HCT116 (cell line): Measurements from ENCODE around the gene PPFIA1. TPM values are rescaled to one million over a fixed set of nuclear protein-coding genes. Genes with fewer than 3 reads are reported as not detected.

Source experiments
- ATAC-seq: fragments of 200-7000 bp; cut with Tn5 transposase; 2 replicates; pipeline ENCODE4 v1.9.1; 2020; ENCODE audit warnings: mild to moderate bottlenecking, moderate library complexity
- BruUV-seq: library from RNA; stranded (reverse); fragments of 400-500 nt; replicated peaks from 2 replicates; lab custom pipeline; 2021; lab: Mats Ljungman, UMichigan
- CTCF ChIA-PET: fragments of 300-600 bp; sonication (Branson Sonifier 250); formaldehyde crosslinking; loops from one replicate; lab custom pipeline; 2021; ENCODE audit warnings: antibody characterized with exemption; lab: Charles Lee
- POLR2A ChIA-PET: fragments of 300-600, 350-600 bp; sonication (Branson Sonifier 250); formaldehyde crosslinking; loops from one replicate; lab custom pipeline; 2021; ENCODE audit warnings: antibody characterized with exemption; lab: Charles Lee
- RAD21 ChIA-PET, 2 experiments: fragments of 300-600 bp; sonication (Branson Sonifier 250); formaldehyde crosslinking; loops; one replicate each; lab custom pipeline; 2023; ENCODE audit warnings: low total read pairs in 2 of 2; ENCODE audit not compliant: uncharacterized antibody in 2 of 2, unreplicated experiment in 2 of 2, low non-redundant PET in 1 of 2; lab: Charles Lee
- DNase-seq: peaks from one replicate; pipeline ENCODE4 v3.0.0-alpha.2; 2010; ENCODE audit warnings: low read depth, low spot score
- H2AFZ ChIP-seq: fragments of 200-600 bp; shearing (Covaris generic), sonication (generic); 2 replicates; pipeline ENCODE4 v1.6.1; 2017; ENCODE audit warnings: low read depth, mixed run types, mixed read lengths, antibody characterized with exemption, low read length; ENCODE audit not compliant: poor library complexity, severe bottlenecking
- H3K27ac ChIP-seq: 2 replicates; pipeline ENCODE4 v1.5.1; 2012; ENCODE audit warnings: low read depth, low read length
- H3K27me3 ChIP-seq: fragments of 200-600 bp; sonication (generic); 2 replicates; pipeline ENCODE4 v1.6.1; 2016; ENCODE audit warnings: mixed run types, low read length, mixed read lengths; ENCODE audit not compliant: insufficient read depth
- H3K36me3 ChIP-seq, 2 experiments: fragments of 200-500 bp in 1 of 2; fragments of 200-600 bp in 1 of 2; sonication (Bioruptor generic) in 1 of 2; sonication (generic) in 1 of 2; 2 replicates each; pipeline versions ENCODE4 v1.5.1 to v1.6.1; 2014 to 2016; ENCODE audit warnings: low read length in 2 of 2, inconsistent platforms in 1 of 2, mixed read lengths in 1 of 2, mixed run types in 1 of 2; ENCODE audit not compliant: insufficient read depth in 2 of 2, control insufficient read depth in 1 of 2
- H3K4me1 ChIP-seq, 2 experiments: fragments of 200-600 bp in 1 of 2; sonication (generic) in 1 of 2; 2 replicates each; pipeline versions ENCODE4 v1.5.1 to v1.6.1; 2012 to 2017; ENCODE audit warnings: low read length in 2 of 2, inconsistent platforms in 1 of 2, mild to moderate bottlenecking in 1 of 2, mixed read lengths in 1 of 2, mixed run types in 1 of 2, moderate library complexity in 1 of 2; ENCODE audit not compliant: insufficient read depth in 2 of 2, control insufficient read depth in 1 of 2
- H3K4me2 ChIP-seq: fragments of 200-600 bp; sonication (generic); 2 replicates; pipeline ENCODE4 v1.6.1; 2017; ENCODE audit warnings: mixed run types, low read length, mixed read lengths
- H3K4me3 ChIP-seq, 2 experiments: fragments of 200-600 bp in 1 of 2; sonication (generic) in 1 of 2; replicated peaks in 1 of 2; 2 replicates each; pipeline ENCODE4 v1.5.1; 2011 to 2016; ENCODE audit warnings: low read length in 2 of 2, control low read depth in 1 of 2, low read depth in 1 of 2, mild to moderate bottlenecking in 1 of 2, mixed read lengths in 1 of 2, mixed run types in 1 of 2
- H3K79me2 ChIP-seq: fragments of 200-600 bp; sonication (generic); 2 replicates; pipeline ENCODE4 v1.6.1; 2017; ENCODE audit warnings: mild to moderate bottlenecking, mixed run types, low read length, moderate library complexity, mixed read lengths; ENCODE audit not compliant: insufficient read depth
- H3K9ac ChIP-seq: fragments of 200-600 bp; sonication (generic); 2 replicates; pipeline ENCODE4 v1.6.1; 2016; ENCODE audit warnings: low read length, mixed read lengths
- H3K9me2 ChIP-seq: fragments of 200-600 bp; sonication (generic), shearing (Covaris generic); 2 replicates; pipeline ENCODE4 v1.6.1; 2017; ENCODE audit warnings: mixed run types, mild to moderate bottlenecking, moderate library complexity; ENCODE audit not compliant: insufficient read depth
- H3K9me3 ChIP-seq, 2 experiments: fragments of 200-500 bp in 1 of 2; fragments of 200-600 bp in 1 of 2; sonication (Bioruptor generic) in 1 of 2; sonication (generic) in 1 of 2; 2 replicates each; pipeline ENCODE4 v1.6.1; 2014 to 2017; ENCODE audit warnings: low read length in 2 of 2, mixed read lengths in 2 of 2, inconsistent platforms in 1 of 2, low read depth in 1 of 2, mild to moderate bottlenecking in 1 of 2, mixed run types in 1 of 2, moderate library complexity in 1 of 2; ENCODE audit not compliant: control insufficient read depth in 1 of 2, insufficient read depth in 1 of 2
- H4K20me1 ChIP-seq: fragments of 200-600 bp; sonication (generic), shearing (Covaris generic); 2 replicates; pipeline ENCODE4 v1.6.1; 2017; ENCODE audit warnings: mixed run types, mild to moderate bottlenecking, moderate library complexity; ENCODE audit not compliant: insufficient read depth
- CBX3 ChIP-seq: IDR thresholded peaks from 2 replicates; pipeline ENCODE4 v1.6.1; 2012; ENCODE audit warnings: low read depth
- CEBPB ChIP-seq: IDR thresholded peaks from 2 replicates; pipeline ENCODE4 v1.6.1; 2012; ENCODE audit warnings: low read depth
- ELF1 ChIP-seq: IDR thresholded peaks from 2 replicates; pipeline ENCODE4 v1.6.1; 2012; ENCODE audit warnings: low read depth, borderline replicate concordance
- FOSL1 ChIP-seq: IDR thresholded peaks from 2 replicates; pipeline ENCODE4 v1.6.1; 2012; ENCODE audit warnings: low read depth
- JUND ChIP-seq: IDR thresholded peaks from 2 replicates; pipeline ENCODE4 v1.6.1; 2012
- POLR2A ChIP-seq: IDR thresholded peaks from 2 replicates; pipeline ENCODE4 v1.7.0; 2011; ENCODE audit warnings: borderline replicate concordance; ENCODE audit not compliant: insufficient read depth, insufficient read length; ENCODE audit errors: extremely low read depth
- POLR2AphosphoS5 ChIP-seq: IDR thresholded peaks from 2 replicates; pipeline ENCODE4 v1.6.1; 2011; ENCODE audit warnings: mild to moderate bottlenecking, low read depth, low read length, moderate library complexity
- REST ChIP-seq: IDR thresholded peaks from 2 replicates; pipeline ENCODE4 v1.6.1; 2012; ENCODE audit warnings: low read depth
- SIN3A ChIP-seq: IDR thresholded peaks from 2 replicates; pipeline ENCODE4 v1.6.1; 2012; ENCODE audit warnings: low read depth
- SP1 ChIP-seq: IDR thresholded peaks from 2 replicates; pipeline ENCODE4 v1.6.1; 2012; ENCODE audit warnings: low read depth
- TCF7L2 ChIP-seq: IDR thresholded peaks from 2 replicates; pipeline ENCODE4 v1.7.0; 2011; ENCODE audit warnings: borderline replicate concordance, inconsistent platforms; ENCODE audit not compliant: insufficient read depth, insufficient read length; ENCODE audit errors: extremely low read depth
- ZBTB33 ChIP-seq: IDR thresholded peaks from 2 replicates; pipeline ENCODE4 v1.6.1; 2011; ENCODE audit warnings: mild to moderate bottlenecking, low read length, moderate library complexity; ENCODE audit not compliant: insufficient replicate concordance; ENCODE audit errors: extremely low read depth
- ZFX ChIP-seq: fragments of 450-650 bp; IDR thresholded peaks from 2 replicates; pipeline ENCODE4 v1.6.1; 2017
- ZNF274 ChIP-seq: fragments of 200-500 bp; sonication (Bioruptor generic); IDR thresholded peaks from 2 replicates; pipeline ENCODE4 v1.6.1; 2014; ENCODE audit warnings: mild to moderate bottlenecking, low read depth, low read length, inconsistent platforms
- intact Hi-C: fragments of 100-400 bp; cut with micrococcal nuclease; formaldehyde crosslinking; loops from 2 replicates; pipeline ENCODE4 v1.10.0; 2022
- total RNA-seq: library from RNA; stranded (reverse); gene quantifications from one replicate; pipeline ENCODE4 v1.2.1, GENCODE V29; 2021; ENCODE audit not compliant: unreplicated experiment
- TF ChIP-seq, protein P1 (sequence below): IDR thresholded peaks from 2 replicates; pipeline ENCODE4 v1.6.1; 2012

PPFIA1 gene
- total RNA-seq, 1 experiment from 2014 or later = 48.6 TPM

- no peaks in the 10 kb centered on the region; the same call in 1 of the 2 replicates for H3K27me3 ChIP-seq
Observed at GRCh38 chr11:70242885-70243284, 27.6 kb upstream of the PPFIA1 start.

More at GRCh38 chr11:70242885-70243284, 27.6 kb upstream of the PPFIA1 start:
- ChIA-PET RAD21 (no interaction called here), POLR2A (no interaction called here), CTCF (no interaction called here)
- DNase-seq (no peak), ATAC-seq (no peak)
- Histone ChIP-seq H3K9me3 (no peaks in the 10 kb centered on the region), H3K4me1 (peaks cover 0 to 23% of the 10 kb centered on the region in 2 experiments; a peak in 2 of 4 replicates), H3K9ac (no peak overlapping the region), H2AFZ (no peak overlapping the region), H3K9me2 (no peaks in the 10 kb centered on the region), H3K4me3 (no peak overlapping the region), H3K36me3 (no peaks in the 10 kb centered on the region), H4K20me1 (no peaks in the 10 kb centered on the region), H3K27ac (no peak overlapping the region), H3K4me2 (no peak overlapping the region), H3K79me2 (no peaks in the 10 kb centered on the region)
- BruUV-seq = no TSS peak
- intact Hi-C loops = no loop called here
- no peak for TF ChIP-seq CBX3
- TF ChIP-seq SIN3A = no peak
- TF ChIP-seq, protein P1, sequence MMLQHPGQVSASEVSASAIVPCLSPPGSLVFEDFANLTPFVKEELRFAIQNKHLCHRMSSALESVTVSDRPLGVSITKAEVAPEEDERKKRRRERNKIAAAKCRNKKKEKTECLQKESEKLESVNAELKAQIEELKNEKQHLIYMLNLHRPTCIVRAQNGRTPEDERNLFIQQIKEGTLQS = no peak
- TF ChIP-seq TCF7L2 = no peak
- no peak for TF ChIP-seq POLR2A
- no peak for TF ChIP-seq ZNF274
- TF ChIP-seq CEBPB = no peak
- TF ChIP-seq ZBTB33 = no peak
- no peak for TF ChIP-seq JUND
- no peak for TF ChIP-seq REST
- TF ChIP-seq POLR2AphosphoS5 = no peak
- no peak for TF ChIP-seq FOSL1
- TF ChIP-seq SP1 = no peak
- no peak for TF ChIP-seq ELF1
- TF ChIP-seq ZFX = no peak
